GM12878 (cell line): ENCODE results near the gene NACA2. TPM values are rescaled to one million over a fixed set of nuclear protein-coding genes. Genes with fewer than 3 reads are reported as not detected.

ENCODE experiments used
- ATAC-seq: fragments of 200-7000 bp; cut with Tn5 transposase; 3 replicates; pipeline ENCODE4 v1.9.1; 2020; ENCODE audit warnings: mild to moderate bottlenecking, moderate library complexity
- BruUV-seq: library from RNA; stranded (reverse); fragments of 400-500 nt; replicated peaks from 2 replicates; lab custom pipeline; 2021; lab: Mats Ljungman, UMichigan
- CTCF ChIA-PET: fragments of 300-600 bp; sonication (Branson Sonifier 250); formaldehyde crosslinking; extraction: SDS; loops from one replicate; lab custom pipeline; 2021; ENCODE audit warnings: inconsistent platforms; lab: Yijun Ruan, JAX
- POLR2A ChIA-PET: fragments of 350-600 bp; formaldehyde crosslinking; extraction: SDS; loops from one replicate; lab custom pipeline; 2021; ENCODE audit warnings: inconsistent platforms; lab: Charles Lee
- RAD21 ChIA-PET: fragments of 300-600 bp; sonication (Branson Sonifier 250); formaldehyde crosslinking; loops from one replicate; lab custom pipeline; 2023; ENCODE audit warnings: antibody characterized with exemption; ENCODE audit not compliant: unreplicated experiment; lab: Charles Lee
- SMC1A ChIA-PET: fragments of 300-600 bp; sonication (Branson Sonifier 250); formaldehyde crosslinking; loops from one replicate; lab custom pipeline; 2023; ENCODE audit not compliant: unreplicated experiment, uncharacterized antibody; lab: Charles Lee
- DNase-seq: peaks from one replicate; pipeline ENCODE4 v3.0.0-alpha.2; 2011; ENCODE audit warnings: low read depth, low spot score
- FAIRE-seq: peaks from 3 replicates; lab custom pipeline; 2011; peaks lifted over from hg19 to GRCh38; lab: Jason Lieb, UNC
- H2AFZ ChIP-seq: 2 replicates; pipeline ENCODE4 v1.6.0; 2011; ENCODE audit warnings: low read depth, low read length, control low read depth; ENCODE audit not compliant: control insufficient read depth
- H3K27ac ChIP-seq: 2 replicates; pipeline ENCODE4 v1.5.1; 2011; ENCODE audit warnings: control low read depth; ENCODE audit not compliant: control insufficient read depth, insufficient read depth
- H3K27me3 ChIP-seq, 2 experiments: replicated peaks in 1 of 2; 2 replicates each; pipeline versions ENCODE4 v1.6.0 to v1.6.1; 2011; ENCODE audit warnings: low read length in 1 of 2; ENCODE audit not compliant: control insufficient read depth in 2 of 2, insufficient read depth in 2 of 2
- H3K36me3 ChIP-seq, 2 experiments: 2 replicates each; pipeline ENCODE4 v1.5.1; 2011; ENCODE audit warnings: low read length in 1 of 2; ENCODE audit not compliant: control insufficient read depth in 2 of 2, insufficient read depth in 2 of 2
- H3K4me1 ChIP-seq: 2 replicates; pipeline ENCODE4 v1.6.1; 2011; ENCODE audit warnings: mild to moderate bottlenecking, low read length, moderate library complexity, mixed read lengths; ENCODE audit not compliant: control insufficient read depth, insufficient read depth
- H3K4me2 ChIP-seq: 2 replicates; pipeline ENCODE4 v1.6.0; 2011; ENCODE audit warnings: control low read depth; ENCODE audit not compliant: control insufficient read depth, insufficient read depth
- H3K4me3 ChIP-seq: fragments of 200-600 bp; sonication (generic); 2 replicates; pipeline ENCODE4 v1.5.1; 2016
- H3K79me2 ChIP-seq: 2 replicates; pipeline ENCODE4 v1.6.0; 2011; ENCODE audit warnings: low read length; ENCODE audit not compliant: control insufficient read depth, insufficient read depth
- H3K9ac ChIP-seq: 2 replicates; pipeline ENCODE4 v1.8.0; 2011; ENCODE audit warnings: low read length, control low read depth, mixed read lengths; ENCODE audit not compliant: control insufficient read depth, insufficient read depth
- H3K9me3 ChIP-seq: replicated peaks from 3 replicates; pipeline ENCODE4 v1.5.1; 2011; ENCODE audit warnings: mild to moderate bottlenecking, low read length; ENCODE audit not compliant: control insufficient read depth, insufficient read depth
- H4K20me1 ChIP-seq: 2 replicates; pipeline ENCODE4 v1.6.0; 2011; ENCODE audit not compliant: control insufficient read depth, insufficient read depth
- NFXL1 ChIP-seq: fragments of 450-650 bp; IDR thresholded peaks from 2 replicates; pipeline ENCODE4 v1.6.1; 2017; ENCODE audit warnings: antibody characterized with exemption, mild to moderate bottlenecking, borderline replicate concordance
- RB1 ChIP-seq: fragments of 450-650 bp; formaldehyde crosslinking; IDR thresholded peaks from 2 replicates; pipeline ENCODE4 v1.6.1; 2017; ENCODE audit warnings: mild to moderate bottlenecking, borderline replicate concordance
- RCOR1 ChIP-seq: conservative IDR thresholded peaks from 2 replicates; pipeline ENCODE4 v1.6.1; 2012; ENCODE audit warnings: low read depth, low read length, improper control_type of control experiment
- SPI1 ChIP-seq: IDR thresholded peaks from 2 replicates; pipeline ENCODE4 v1.6.1; 2011; ENCODE audit warnings: low read depth, mild to moderate bottlenecking, low read length, moderate library complexity, borderline replicate concordance; ENCODE audit not compliant: insufficient read depth
- in situ Hi-C: fragments of 300-500 bp; cut with MboI; formaldehyde crosslinking; loops from 9 replicates; pipeline ENCODE4 v1.14.3; 2018; ENCODE audit warnings: mixed read lengths
- intact Hi-C: fragments of 100-400 bp; cut with micrococcal nuclease; formaldehyde crosslinking; loops from one replicate; pipeline ENCODE4 v1.14.2; 2022; ENCODE audit not compliant: unreplicated experiment
- polyA plus RNA-seq, 11 experiments: library from polyadenylated mRNA; depleted of rRNA in 4 of 11; unstranded in 6 of 11; stranded (reverse) in 5 of 11; fragments of >200 nt; fragmentation: Nextera tagmentation in 4 of 11; fragmentation: Illumina TruSeq in 1 of 11; extraction: Ambion mirVana in 4 of 11; extraction: Trizol in 1 of 11; gene quantifications; 1 replicate in 1 of 11; 2 replicates in 10 of 11; pipeline versions ENCODE4 v1.2.1 to v1.2.3, GENCODE V29; 2011 to 2016; ENCODE audit warnings: inconsistent platforms in 2 of 11, missing spikeins in 2 of 11, low read depth in 1 of 11
- total RNA-seq, 4 experiments: library from RNA; depleted of rRNA in 3 of 4; stranded (reverse); fragments of >200 nt in 3 of 4; fragmentation: Illumina TruSeq in 1 of 4; extraction: Trizol in 1 of 4; gene quantifications; 2 replicates each; pipeline versions ENCODE4 v1.2.1 to v1.2.3, GENCODE V29; 2013 to 2021
- TF ChIP-seq, protein P1 (sequence below): fragments of 450-650 bp; IDR thresholded peaks from 2 replicates; pipeline ENCODE4 v1.6.1; 2017; ENCODE audit warnings: antibody characterized with exemption, mild to moderate bottlenecking, moderate library complexity
- TF ChIP-seq, protein P2 (sequence below): IDR thresholded peaks from 2 replicates; pipeline ENCODE4 v1.6.1; 2011; ENCODE audit warnings: mild to moderate bottlenecking, low read depth, low read length, moderate library complexity; ENCODE audit not compliant: insufficient replicate concordance

The NACA2 gene
- total and polyA plus RNA-seq, 10 of the 15 experiments (the other 5 are each of a cell fraction or from before 2014, with no cell fraction given) = 0.16 to 0.68 (median 0.36) TPM; not detected in 4

DNA sequence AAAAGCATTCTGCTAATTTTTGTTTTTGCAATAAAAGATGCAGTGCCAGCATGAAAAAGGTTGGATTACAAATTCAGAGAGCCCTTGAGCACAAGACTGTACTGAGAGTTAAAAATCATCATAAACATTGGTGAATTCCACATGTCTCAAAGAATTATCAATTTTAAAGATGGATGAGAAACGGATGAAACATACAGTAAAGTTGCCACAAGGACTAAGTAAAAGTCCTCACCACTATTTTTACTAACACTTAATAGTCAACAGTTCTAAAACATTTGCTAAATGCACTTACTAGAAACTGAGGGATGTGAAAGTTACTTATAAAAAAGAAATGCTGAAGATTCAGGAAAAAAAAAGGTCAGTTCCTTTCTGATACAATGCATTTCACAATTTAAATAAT is 25.8 kb upstream of the NACA2 start (continued):
- TF ChIP-seq, protein P1, sequence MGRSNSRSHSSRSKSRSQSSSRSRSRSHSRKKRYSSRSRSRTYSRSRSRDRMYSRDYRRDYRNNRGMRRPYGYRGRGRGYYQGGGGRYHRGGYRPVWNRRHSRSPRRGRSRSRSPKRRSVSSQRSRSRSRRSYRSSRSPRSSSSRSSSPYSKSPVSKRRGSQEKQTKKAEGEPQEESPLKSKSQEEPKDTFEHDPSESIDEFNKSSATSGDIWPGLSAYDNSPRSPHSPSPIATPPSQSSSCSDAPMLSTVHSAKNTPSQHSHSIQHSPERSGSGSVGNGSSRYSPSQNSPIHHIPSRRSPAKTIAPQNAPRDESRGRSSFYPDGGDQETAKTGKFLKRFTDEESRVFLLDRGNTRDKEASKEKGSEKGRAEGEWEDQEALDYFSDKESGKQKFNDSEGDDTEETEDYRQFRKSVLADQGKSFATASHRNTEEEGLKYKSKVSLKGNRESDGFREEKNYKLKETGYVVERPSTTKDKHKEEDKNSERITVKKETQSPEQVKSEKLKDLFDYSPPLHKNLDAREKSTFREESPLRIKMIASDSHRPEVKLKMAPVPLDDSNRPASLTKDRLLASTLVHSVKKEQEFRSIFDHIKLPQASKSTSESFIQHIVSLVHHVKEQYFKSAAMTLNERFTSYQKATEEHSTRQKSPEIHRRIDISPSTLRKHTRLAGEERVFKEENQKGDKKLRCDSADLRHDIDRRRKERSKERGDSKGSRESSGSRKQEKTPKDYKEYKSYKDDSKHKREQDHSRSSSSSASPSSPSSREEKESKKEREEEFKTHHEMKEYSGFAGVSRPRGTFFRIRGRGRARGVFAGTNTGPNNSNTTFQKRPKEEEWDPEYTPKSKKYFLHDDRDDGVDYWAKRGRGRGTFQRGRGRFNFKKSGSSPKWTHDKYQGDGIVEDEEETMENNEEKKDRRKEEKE = no peak
- peak; percentile 16; the same call in 1 of the 2 replicates for TF ChIP-seq RB1
- no peak for TF ChIP-seq RCOR1
- TF ChIP-seq NFXL1 = peak; percentile 63

DNA sequence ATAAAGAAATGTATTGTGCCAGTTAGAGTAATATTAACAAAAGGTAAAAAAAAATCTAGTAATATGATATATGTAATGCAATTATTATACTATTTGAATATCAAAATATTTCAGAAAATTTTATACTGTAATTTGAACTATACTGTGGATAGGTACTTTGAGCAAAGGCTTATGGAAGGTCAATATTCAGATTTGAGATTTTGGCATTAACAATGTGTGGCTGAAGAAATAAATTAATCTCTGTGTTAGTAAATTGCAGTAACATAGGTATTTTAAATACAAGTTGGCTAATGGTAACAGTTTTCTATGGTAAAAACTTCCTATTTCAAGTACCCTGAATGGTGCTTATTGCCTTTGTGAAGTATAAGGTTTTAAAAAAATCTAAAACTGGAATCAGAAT is 23.2 kb upstream of the NACA2 start:
- in situ Hi-C loops (no loop called here), intact Hi-C loops (no loop called here)
- FAIRE-seq (no peak), ATAC-seq (no peak), DNase-seq (no peak)
- H2AFZ ChIP-seq = no peak overlapping the region
- ChIA-PET POLR2A (no interaction called here), SMC1A (no interaction called here), RAD21 (no interaction called here), CTCF (interaction anchor here (0.6 kb wide), 1 partner anchor 91 kb away, joined by 3 read pairs; no protein-coding TSS in a partner anchor)
- peaks cover 4% of the 10 kb centered on the region; the same call in 2 of the 3 replicates for H3K9me3 ChIP-seq
- H3K4me3 ChIP-seq = no peak overlapping the region
- H3K4me2 ChIP-seq = no peak overlapping the region
- no peaks in the 10 kb centered on the region; a peak in 1 of 4 replicates for H3K27me3 ChIP-seq
- peaks cover 7% of the 10 kb centered on the region for H3K4me1 ChIP-seq
- H3K36me3 ChIP-seq = no peaks in the 10 kb centered on the region
- no TSS peak for BruUV-seq
- no peak overlapping the region for H3K27ac ChIP-seq
- H3K9ac ChIP-seq = no peak overlapping the region
- no peaks in the 10 kb centered on the region for H3K79me2 ChIP-seq
- TF ChIP-seq NFXL1 (peak; percentile 84; the same call in 1 of the 2 replicates), SPI1 (no peak)
- TF ChIP-seq, protein P2, sequence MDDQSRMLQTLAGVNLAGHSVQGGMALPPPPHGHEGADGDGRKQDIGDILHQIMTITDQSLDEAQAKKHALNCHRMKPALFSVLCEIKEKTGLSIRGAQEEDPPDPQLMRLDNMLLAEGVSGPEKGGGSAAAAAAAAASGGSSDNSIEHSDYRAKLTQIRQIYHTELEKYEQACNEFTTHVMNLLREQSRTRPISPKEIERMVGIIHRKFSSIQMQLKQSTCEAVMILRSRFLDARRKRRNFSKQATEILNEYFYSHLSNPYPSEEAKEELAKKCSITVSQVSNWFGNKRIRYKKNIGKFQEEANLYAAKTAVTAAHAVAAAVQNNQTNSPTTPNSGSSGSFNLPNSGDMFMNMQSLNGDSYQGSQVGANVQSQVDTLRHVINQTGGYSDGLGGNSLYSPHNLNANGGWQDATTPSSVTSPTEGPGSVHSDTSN = no peak
- TF ChIP-seq, all 136 proteins: peak for 1
- H4K20me1 ChIP-seq = no peaks in the 10 kb centered on the region
